SK-MEL-5 (cell line): ENCODE measurements around the gene SBF2. TPM values are rescaled to one million over a fixed set of nuclear protein-coding genes. Genes with fewer than 3 reads are reported as not detected.
"Not testable (repeated sequence)": the region's sequence is repeated elsewhere in the genome, so short reads cannot be mapped to it uniquely, and the experiment has no call there.

Source experiments
- DNase-seq: peaks from one replicate; pipeline ENCODE4 v3.0.0-alpha.2; 2016; ENCODE audit warnings: low read depth, low spot score
- in situ Hi-C: cut with HindIII; loops from 2 replicates; pipeline ENCODE4 v1.10.0; 2016; ENCODE audit warnings: low sequenced_read_pairs, high pct_unique_total_duplicates, low pct_unique_long_range_greater_than_20kb
- total RNA-seq: library from RNA; depleted of rRNA; stranded (reverse); fragments of >200 nt; shearing (Covaris generic); gene quantifications from 2 replicates; pipeline ENCODE4 v1.2.3, GENCODE V29; 2014

Gene SBF2
- total RNA-seq, 1 experiment from 2014 or later = 29.6 TPM

GRCh38 chr11:10026514-10026913 lies 267.5 kb downstream of the SBF2 start:
- DNase-seq = no peak
- in situ Hi-C loops = no loop called here

GRCh38 chr11:10023212-10023611 lies 270.8 kb downstream of the SBF2 start:
- DNase-seq = no peak
- in situ Hi-C loops = no loop called here

DNA sequence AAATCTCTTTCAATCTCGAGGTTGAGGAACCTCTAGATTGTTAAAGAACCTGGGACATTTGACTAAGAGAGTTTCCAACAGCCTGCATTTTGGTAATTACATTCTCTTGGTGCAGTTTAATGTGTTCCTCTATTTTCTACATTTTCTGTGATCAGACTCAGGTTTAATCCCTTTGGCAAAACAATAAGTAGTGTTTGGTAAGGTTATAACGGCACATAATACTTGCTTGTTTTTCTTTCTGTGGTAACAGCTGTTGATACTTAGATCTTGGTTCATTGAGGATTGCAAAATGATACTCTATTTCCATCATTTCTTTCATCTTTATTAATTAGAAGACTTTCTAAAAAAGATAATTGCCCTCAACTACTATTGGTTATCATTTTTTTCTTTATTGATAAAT lies 271.3 kb downstream of the SBF2 start:
- no peak for DNase-seq
- in situ Hi-C loops = no loop called here

DNA sequence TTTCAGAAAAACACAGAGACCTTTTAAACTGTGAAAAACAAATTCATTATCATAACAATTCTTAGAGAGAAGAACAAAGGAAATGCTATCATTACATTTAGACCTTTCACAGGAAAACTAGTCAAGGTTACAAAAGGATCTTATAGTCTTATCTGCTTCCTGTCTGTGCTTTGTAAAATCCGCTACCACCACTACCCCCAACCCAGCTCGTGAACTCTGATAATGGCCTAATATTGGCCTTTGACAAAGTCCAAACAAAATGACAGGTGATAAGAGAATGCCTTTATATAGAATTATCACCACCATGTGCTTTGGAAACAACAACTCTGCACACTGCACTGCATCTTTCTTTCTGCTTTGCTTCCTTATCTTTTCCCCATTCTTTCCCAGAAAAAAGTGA lies 272.5 kb downstream of the SBF2 start:
- in situ Hi-C loops = no loop called here

DNA sequence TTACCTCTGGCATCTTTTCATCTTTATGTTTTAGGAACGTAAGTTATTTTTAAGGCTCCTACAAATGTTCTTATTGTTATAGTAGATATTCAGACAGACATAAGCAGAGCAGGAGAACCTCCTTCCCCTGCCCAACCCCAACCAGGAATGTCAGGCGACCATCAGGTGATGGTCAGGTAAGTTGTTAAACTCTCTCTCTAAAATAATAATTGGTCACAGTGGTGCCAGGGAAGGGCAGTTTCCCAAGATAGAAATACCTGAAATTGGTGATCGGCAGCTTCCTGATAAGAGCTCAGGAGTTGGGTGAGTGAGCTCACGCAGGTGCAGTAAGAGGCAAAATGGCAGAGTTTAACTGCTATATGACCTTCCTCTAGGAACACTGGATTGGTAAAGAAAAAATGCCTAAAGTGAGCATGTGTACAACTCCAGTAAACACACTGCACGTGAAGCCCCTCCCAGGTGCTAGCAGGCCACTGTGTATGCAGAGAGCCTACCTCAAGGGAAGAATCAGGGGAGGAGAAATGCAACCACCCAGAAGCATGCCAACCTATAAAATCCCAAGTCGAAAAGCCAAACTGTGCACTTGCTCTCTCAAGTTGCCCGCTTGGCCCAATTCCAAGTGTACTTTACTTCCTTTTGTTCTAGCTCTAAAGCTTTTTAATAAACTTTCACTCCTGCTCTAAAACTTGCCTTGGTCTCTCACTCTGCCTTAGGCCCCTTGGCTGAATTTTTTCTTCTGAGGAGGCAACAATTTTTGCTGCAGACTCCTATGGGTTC lies 273.9 kb downstream of the SBF2 start:
- no peak for DNase-seq
- in situ Hi-C loops = no loop called here

More for the DNA sequence above, 272.5 kb downstream of the SBF2 start:
- DNase-seq = no peak

DNA sequence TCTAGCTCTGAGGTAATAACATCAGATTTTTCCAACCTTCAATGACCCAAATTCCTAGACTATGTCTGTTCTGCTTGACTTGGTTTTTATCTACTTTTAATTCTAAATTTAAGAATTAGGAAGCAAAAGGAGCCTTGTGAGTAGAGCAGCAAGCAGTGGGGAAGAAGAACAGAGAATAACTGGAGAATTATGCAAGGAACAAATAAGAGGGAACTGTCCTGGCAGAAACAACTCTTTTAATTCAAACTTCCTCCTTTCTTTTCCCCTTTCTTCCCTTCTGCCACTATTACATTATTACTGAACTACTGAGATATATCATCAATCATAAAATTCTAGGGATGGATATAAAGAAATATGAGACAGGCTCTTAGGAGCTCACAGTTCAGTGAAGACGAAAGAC lies 276.1 kb downstream of the SBF2 start:
- in situ Hi-C loops = no loop called here
- DNase-seq = no peak

DNA sequence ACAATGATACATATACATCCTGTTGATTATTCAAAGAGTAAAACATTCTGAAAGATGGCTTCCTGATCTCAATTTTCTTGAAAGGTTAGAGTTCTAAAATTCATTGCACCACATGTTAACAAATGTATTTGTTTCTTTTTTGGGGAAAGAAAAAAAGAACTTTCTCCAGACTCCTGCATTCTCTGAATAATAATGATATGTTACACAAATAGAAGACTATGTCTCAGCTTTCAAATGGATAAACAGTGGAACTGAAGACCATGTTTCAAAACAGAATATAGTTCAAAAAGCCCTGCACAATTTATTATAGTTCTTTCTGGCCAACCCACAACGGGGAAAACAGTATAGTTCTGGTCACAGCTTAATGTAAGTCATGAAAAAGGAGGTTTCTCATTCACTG lies 277.0 kb downstream of the SBF2 start:
- in situ Hi-C loops = no loop called here
- DNase-seq = no peak

GRCh38 chr11:10012068-10012467 lies 282.0 kb downstream of the SBF2 start:
- no peak for DNase-seq
- in situ Hi-C loops = no loop called here

DNA sequence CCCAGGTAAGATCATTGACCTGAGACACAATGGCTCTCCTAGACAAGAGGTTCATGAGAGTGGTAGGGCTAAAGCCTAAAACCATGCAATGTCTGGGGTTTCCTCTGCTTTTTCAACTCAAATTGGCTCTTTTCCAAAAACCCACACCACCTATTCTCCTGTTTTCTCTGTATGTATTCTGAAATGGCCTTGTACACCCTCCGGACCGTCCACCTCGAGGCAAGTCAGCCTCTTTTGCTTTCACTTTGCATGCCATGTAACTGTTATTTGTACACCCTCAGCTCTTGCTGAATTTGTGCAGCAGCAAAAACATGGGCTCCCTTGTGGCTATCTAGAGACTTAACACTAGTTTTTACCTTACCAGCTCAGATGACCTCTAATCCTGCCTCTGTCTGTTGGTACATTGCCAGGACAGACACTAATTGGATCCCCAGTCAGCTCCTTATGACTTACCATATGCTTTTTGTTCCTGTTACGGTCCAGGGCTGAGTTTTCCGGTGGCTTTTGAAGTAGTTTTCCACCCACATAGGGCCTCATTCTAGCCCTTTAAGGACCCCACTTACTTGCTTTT lies 288.0 kb downstream of the SBF2 start:
- in situ Hi-C loops = no loop called here
- DNase-seq = no peak

DNA sequence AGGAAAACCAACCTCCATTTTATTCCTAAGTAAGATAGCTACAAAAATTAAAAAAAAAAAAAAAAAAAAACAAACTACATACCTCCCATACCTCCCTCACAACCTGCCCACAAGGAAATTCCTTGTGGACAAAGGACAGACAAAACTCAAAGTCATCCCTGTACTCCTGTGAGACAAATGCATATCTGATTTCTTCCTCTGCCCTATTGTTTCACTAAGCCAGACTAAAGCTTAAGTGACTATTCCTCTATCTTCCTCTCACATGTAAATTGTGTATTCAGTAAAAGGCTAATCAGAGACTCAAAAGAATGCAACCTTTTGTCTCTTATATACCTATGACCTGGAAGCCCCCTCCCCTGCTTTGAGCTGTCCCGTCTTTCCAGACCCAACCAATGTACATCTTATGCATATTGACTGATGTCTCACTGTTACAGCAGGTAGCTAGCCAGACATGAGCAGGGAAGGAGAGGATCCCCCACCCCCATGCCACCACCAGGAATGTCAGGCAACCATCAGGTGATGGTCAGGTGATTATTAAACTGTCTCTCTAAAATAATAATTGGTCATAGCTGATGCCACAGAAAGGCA lies 289.4 kb downstream of the SBF2 start:
- DNase-seq = no peak
- in situ Hi-C loops = no loop called here

DNA sequence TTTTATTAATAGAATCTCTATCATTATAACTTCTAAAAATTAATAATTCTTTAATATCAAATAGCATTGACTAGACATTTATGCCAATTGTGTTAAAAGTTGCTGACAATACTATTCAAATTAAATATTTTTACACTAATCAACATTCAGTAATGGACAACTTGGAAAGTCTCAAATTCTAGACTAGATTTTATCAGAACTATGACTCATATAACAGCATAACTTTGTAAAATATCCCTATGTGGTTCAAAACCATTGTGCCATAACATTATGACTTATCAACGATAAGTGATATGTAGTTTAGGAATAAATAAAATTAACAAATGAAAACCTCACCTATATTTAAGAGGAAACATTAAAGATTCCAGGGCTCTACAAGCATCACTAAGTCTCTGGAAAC lies 291.8 kb downstream of the SBF2 start:
- in situ Hi-C loops = no loop called here
- DNase-seq = no peak

GRCh38 chr11:9992306-9992705 lies 301.7 kb downstream of the SBF2 start:
- in situ Hi-C loops = no loop called here
- no peak for DNase-seq

DNA sequence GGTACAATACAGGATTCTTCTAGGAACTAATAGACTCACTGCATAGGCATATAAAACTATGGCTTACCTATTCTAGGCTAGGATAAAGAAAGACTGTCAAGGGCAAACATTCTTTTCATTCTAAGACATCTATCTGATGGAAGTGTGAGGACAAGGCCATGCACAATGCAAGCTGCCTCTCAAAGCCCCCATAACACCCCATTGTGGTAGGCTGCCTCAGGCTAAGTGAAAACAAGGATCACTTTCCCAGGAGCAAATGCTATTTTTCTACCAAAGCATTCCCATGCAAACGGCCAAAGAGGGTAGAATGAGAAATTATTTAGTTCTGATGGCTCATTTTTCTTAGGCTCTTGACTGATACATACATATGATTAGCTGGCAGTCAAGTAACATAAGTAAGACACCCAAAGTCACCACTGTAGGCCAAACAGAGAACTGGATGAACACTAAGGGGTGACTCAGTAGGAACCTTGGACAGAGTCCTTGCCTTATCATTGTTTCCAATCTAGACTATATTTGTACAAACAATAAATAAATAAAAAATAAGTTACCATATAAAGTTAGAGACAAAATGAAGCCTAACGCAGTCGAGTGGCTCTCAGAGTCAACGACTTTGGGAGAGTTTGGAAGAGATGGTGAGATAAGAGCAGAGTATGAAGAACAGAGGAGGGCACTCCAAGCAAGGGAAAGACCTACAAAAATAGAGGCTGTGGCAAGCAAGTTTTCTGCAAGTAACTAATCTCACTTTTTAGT lies 303.6 kb downstream of the SBF2 start:
- DNase-seq = peak; percentile 37
- in situ Hi-C loops = no loop called here

DNA sequence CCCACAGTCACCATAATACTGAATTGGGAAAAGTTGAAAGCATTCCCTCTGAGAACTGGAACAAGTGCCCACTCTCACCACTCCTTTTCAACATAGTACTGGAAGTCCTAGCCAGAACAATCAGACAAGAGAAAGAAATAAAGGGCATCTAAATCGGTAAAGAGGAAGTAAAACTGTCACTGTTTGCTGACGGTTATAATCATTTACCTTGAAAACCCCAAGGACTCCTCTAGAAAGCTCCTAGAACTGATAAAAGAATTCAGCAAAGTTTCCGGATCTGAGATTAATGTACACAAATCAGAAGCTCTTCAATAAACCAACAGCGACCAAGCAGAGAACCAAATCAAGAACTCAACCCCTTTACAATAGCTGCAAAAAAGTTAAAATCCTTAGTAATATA lies 306.7 kb downstream of the SBF2 start:
- DNase-seq, in situ Hi-C loops: not testable (repeated sequence)

DNA sequence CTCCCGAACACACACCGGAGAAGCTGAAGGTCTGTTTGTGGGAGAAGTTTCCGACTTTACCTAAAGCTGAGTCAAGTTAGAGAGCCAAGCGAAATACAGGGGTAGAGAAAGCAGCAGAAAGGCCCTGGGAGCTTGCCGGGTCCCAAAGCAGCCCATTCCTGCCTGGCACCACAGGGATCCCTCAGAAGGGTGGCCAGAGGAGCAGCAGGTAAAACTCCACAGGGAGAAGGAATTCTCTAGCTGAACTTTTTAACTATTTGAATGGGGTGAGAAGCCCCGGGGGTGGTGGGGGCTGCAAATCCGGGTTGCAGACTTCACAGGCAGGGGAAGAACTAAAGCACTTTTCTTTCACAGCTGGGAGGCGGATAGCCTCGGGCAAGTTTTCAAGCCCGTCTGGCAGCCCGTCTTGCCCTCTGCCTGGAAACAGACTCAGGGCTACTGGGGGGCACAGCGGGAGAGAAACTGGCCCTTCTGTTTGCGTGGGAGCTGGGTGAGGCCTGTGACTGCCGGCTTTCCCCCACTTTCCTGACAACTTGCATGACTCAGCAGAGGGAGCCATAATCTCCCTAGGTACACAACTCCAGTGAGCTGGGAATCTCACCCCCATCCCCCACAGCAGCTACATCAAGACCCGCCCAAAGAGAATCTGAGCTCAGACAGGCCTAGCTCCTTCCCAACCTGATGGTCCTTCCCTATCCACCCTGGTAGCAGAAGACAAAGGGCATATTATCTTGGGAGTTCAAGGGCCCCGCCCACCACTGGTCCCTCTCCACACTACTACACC lies 311.0 kb downstream of the SBF2 start:
- in situ Hi-C loops = no loop called here
- peak; percentile 28 for DNase-seq

DNA sequence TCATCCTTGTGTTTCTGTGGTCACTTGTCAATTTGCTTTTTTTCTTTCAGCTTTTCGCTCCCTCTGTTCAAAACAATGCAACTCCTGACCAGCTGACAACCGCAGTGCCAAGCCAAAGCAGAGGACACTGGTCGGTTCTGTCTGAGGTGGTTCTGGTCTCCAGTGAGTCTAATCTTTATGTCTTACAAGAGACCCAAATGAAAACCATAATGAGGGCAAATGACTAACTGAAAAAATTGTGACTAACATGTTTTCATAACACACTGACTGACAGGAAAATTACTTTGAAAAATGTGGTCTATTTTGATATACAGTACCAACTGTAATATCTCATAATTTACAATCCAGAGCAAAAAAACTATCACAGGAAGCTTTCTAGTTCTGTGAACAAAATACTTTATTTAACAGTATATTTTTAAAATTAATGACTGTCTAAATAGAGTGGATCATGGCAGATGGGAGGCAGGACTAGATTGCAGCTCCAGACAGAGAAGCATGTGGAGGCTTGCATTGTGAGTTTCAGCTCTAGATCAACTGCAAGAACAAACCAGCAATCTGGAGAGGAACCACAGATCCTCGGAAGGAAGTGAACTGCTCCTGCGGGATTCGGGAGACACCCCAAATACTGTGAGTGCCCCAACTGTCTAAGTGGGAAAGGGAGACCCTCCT lies 311.8 kb downstream of the SBF2 start:
- DNase-seq = peak; percentile 72
- in situ Hi-C loops = no loop called here

DNA sequence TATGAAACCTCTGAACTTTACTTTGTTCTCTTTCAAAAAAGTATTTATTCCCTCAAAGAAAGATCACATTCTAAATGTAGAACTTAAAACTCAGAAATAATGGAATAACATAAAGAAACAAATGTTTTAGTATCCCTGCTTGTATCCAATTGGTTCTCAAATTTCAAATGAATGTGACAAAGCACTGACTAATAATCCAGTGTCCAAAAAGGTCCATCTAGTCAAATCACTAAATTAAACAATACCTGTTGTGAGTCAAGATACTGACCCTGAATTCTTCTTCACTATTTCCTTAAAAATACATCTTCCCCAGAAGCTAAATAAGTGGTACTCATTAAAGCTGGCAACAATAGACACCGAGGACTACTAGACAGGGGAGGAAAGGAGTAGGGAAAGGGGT lies 313.1 kb downstream of the SBF2 start:
- no peak for DNase-seq
- in situ Hi-C loops = no loop called here
